CD14-positive monocyte (primary cell): ENCODE results near the gene NEURL1B. TPM values are rescaled to one million over a fixed set of nuclear protein-coding genes. Genes with fewer than 3 reads are reported as not detected.
A peak's percentile ranks its signal among the peaks of the same experiment; 100 is the strongest.

Experiments
- DNase-seq, 3 donors: peaks; one replicate each; pipeline ENCODE4 v3.0.0-alpha.2; 2011 to 2022
- H2AFZ ChIP-seq: 2 replicates; pipeline ENCODE4 v1.6.0; 2012; ENCODE audit warnings: mild to moderate bottlenecking, low read depth, low read length, inconsistent platforms; ENCODE audit not compliant: insufficient read depth, poor library complexity, severe bottlenecking
- H3K27ac ChIP-seq, 2 donors: 1 replicate in 1 of 2; 2 replicates in 1 of 2; pipeline ENCODE4 v1.5.1; 2012 to 2013; ENCODE audit warnings: low read length in 2 of 2, control low read depth in 1 of 2, inconsistent platforms in 1 of 2, low read depth in 1 of 2, mild to moderate bottlenecking in 1 of 2
- H3K27me3 ChIP-seq, 2 donors: one replicate each; pipeline versions ENCODE4 v1.6.0 to v1.6.1; 2011 to 2013; ENCODE audit warnings: low read length in 2 of 2; ENCODE audit not compliant: control insufficient read depth in 2 of 2, insufficient read depth in 2 of 2
- H3K36me3 ChIP-seq, 2 donors: replicated peaks in 1 of 2; 1 replicate in 1 of 2; 2 replicates in 1 of 2; pipeline versions ENCODE4 v1.5.1 to v1.6.1; 2012 to 2013; ENCODE audit warnings: low read length in 2 of 2, control low read depth in 1 of 2, inconsistent platforms in 1 of 2, mild to moderate bottlenecking in 1 of 2; ENCODE audit not compliant: insufficient read depth in 2 of 2, control insufficient read depth in 1 of 2
- H3K4me1 ChIP-seq, 2 donors: 1 replicate in 1 of 2; 2 replicates in 1 of 2; pipeline versions ENCODE4 v1.5.1 to v1.6.1; 2012 to 2013; ENCODE audit warnings: low read length in 2 of 2, control low read depth in 1 of 2, inconsistent platforms in 1 of 2, mild to moderate bottlenecking in 1 of 2, moderate library complexity in 1 of 2; ENCODE audit not compliant: insufficient read depth in 2 of 2, control insufficient read depth in 1 of 2
- H3K4me2 ChIP-seq: replicated peaks from 2 replicates; pipeline ENCODE3; 2012; ENCODE audit warnings: low read length, moderate library complexity, mild to moderate bottlenecking; ENCODE audit not compliant: poor library complexity, severe bottlenecking; ENCODE audit errors: extremely low read depth
- H3K4me3 ChIP-seq, 3 experiments: fragments of 200-600 bp in 1 of 3; sonication (generic) in 1 of 3; replicated peaks in 1 of 3; 1 replicate in 2 of 3; 2 replicates in 1 of 3; pipeline ENCODE4 v1.5.1; 2011 to 2013; ENCODE audit warnings: low read length in 3 of 3, mild to moderate bottlenecking in 3 of 3, control low read depth in 2 of 3, low read depth in 2 of 3, inconsistent platforms in 1 of 3, moderate library complexity in 1 of 3
- H3K79me2 ChIP-seq: 2 replicates; pipeline ENCODE4 v1.6.0; 2012; ENCODE audit warnings: mild to moderate bottlenecking, control low read depth, inconsistent platforms, low read length, moderate library complexity; ENCODE audit not compliant: insufficient read depth
- H3K9ac ChIP-seq: 2 replicates; pipeline ENCODE4 v1.6.0; 2017; ENCODE audit warnings: low read length, mild to moderate bottlenecking; ENCODE audit not compliant: insufficient read depth, poor library complexity, severe bottlenecking
- H3K9me3 ChIP-seq, 2 donors: replicated peaks in 1 of 2; 1 replicate in 1 of 2; 2 replicates in 1 of 2; pipeline versions ENCODE4 v1.5.1 to v1.6.1; 2012 to 2013; ENCODE audit warnings: low read length in 2 of 2, control low read depth in 1 of 2; ENCODE audit not compliant: control insufficient read depth in 1 of 2, insufficient read depth in 1 of 2
- H4K20me1 ChIP-seq: 2 replicates; pipeline ENCODE4 v1.6.0; 2012; ENCODE audit warnings: mild to moderate bottlenecking, low read length, control low read depth, moderate library complexity; ENCODE audit not compliant: insufficient read depth
- H3K27ac Mint-ChIP-seq, 7 donors: one replicate each; pipeline ENCODE4 v1.8.0; 2020; ENCODE audit warnings: mild to moderate bottlenecking in 7 of 7, mixed read lengths in 7 of 7, moderate library complexity in 6 of 7, inconsistent platforms in 2 of 7
- H3K27me3 Mint-ChIP-seq, 3 donors: one replicate each; pipeline ENCODE4 v1.8.0; 2021 to 2022; ENCODE audit warnings: low read depth in 3 of 3, mild to moderate bottlenecking in 3 of 3, mixed read lengths in 3 of 3, moderate library complexity in 3 of 3, inconsistent platforms in 1 of 3
- H3K36me3 Mint-ChIP-seq, 2 donors: one replicate each; pipeline ENCODE4 v1.8.0; 2020; ENCODE audit warnings: mixed read lengths in 2 of 2, inconsistent platforms in 1 of 2, mild to moderate bottlenecking in 1 of 2
- H3K4me1 Mint-ChIP-seq: one replicate; pipeline ENCODE4 v1.8.0; 2020; ENCODE audit warnings: mild to moderate bottlenecking, mixed read lengths
- H3K4me3 Mint-ChIP-seq, 2 donors: one replicate each; pipeline ENCODE4 v1.8.0; 2020; ENCODE audit warnings: mild to moderate bottlenecking in 2 of 2, mixed read lengths in 2 of 2, moderate library complexity in 1 of 2
- H3K9me3 Mint-ChIP-seq, 7 donors: one replicate each; pipeline ENCODE4 v1.8.0; 2020 to 2022; ENCODE audit warnings: mixed read lengths in 7 of 7, mild to moderate bottlenecking in 6 of 7, moderate library complexity in 6 of 7, inconsistent platforms in 2 of 7
- CTCF ChIP-seq: fragments of 200-600 bp; IDR thresholded peaks from one replicate; pipeline ENCODE4 v1.8.0; 2022; ENCODE audit warnings: antibody characterized with exemption, mild to moderate bottlenecking
- WGBS: methylation state at CpG from one replicate; pipeline ENCODE4 v1.1.5; 2013; ENCODE audit warnings: missing lambda C conversion rate; ENCODE audit not compliant: insufficient coverage; 5-methylcytosine and 5-hydroxymethylcytosine counted together
- intact Hi-C, 2 donors: fragments of 100-400 bp; cut with micrococcal nuclease; formaldehyde crosslinking; loops; one replicate each; pipeline versions ENCODE4 v1.15.0 to v1.15.1; 2023
- polyA plus RNA-seq, 3 donors: library from polyadenylated mRNA; depleted of rRNA in 1 of 3; unstranded in 2 of 3; stranded (reverse) in 1 of 3; fragments of 300-500 nt in 2 of 3; fragments of >200 nt in 1 of 3; fragmentation: Illumina TruSeq in 2 of 3; gene quantifications; 1 replicate in 2 of 3; 2 replicates in 1 of 3; pipeline ENCODE4 v1.2.3, GENCODE V29; 2012 to 2021

Gene NEURL1B
- polyA plus RNA-seq, 3 donors, result 0.01 TPM; not detected in 2

DNA sequence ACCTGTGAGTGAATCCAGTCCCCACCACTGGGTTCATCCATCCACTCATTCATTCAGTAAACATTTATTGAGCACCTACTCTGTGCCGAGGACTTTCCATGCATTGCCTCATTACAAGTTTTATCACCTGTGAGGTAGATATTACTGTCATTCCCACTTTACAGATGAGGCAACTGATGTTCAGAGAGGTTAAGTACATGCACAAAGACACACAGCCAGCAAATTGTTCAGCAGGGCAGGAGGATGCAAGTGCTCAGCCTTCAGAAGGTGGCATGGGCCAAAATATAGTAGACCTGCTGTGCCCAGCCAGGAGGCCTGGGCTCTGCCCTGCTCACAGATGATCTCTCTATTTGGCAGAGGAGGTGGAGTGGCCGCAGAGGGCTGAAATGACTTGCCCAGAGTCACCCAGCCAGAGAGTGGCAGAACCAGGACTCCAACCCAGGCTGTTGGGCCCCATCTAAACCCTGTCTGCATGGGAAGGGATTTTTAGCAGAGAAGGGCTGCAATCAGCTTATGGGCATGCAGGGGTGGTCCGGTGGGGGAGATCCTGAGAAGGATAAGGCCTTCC, 7.6 kb upstream of the NEURL1B start:
- no peak overlapping the region for H3K27ac Mint-ChIP-seq
- no peaks in the 10 kb centered on the region for H4K20me1 ChIP-seq
- no peaks in the 10 kb centered on the region for H3K4me1 ChIP-seq
- H3K36me3 Mint-ChIP-seq, result no peaks in the 10 kb centered on the region
- no peak overlapping the region for H2AFZ ChIP-seq
- H3K4me2 ChIP-seq, result no peak overlapping the region
- intact Hi-C loops, result no loop called here
- no peak overlapping the region for H3K4me3 ChIP-seq
- H3K9ac ChIP-seq, result no peak overlapping the region
- DNase-seq, result no peak
- H3K27me3 ChIP-seq, result no peaks in the 10 kb centered on the region
- H3K9me3 Mint-ChIP-seq, result no peaks in the 10 kb centered on the region
- H3K27ac ChIP-seq, result no peak overlapping the region
- no peak overlapping the region for H3K4me3 Mint-ChIP-seq
- no peaks in the 10 kb centered on the region for H3K36me3 ChIP-seq
- H3K9me3 ChIP-seq, result no peaks in the 10 kb centered on the region
- no peak for TF ChIP-seq CTCF
- 100% methylated on average over 1 of the region's 3 CpGs for WGBS
- no peaks in the 10 kb centered on the region for H3K79me2 ChIP-seq
- H3K4me1 Mint-ChIP-seq, result peaks cover 10% of the 10 kb centered on the region
- H3K27me3 Mint-ChIP-seq, result peaks cover 3 to 9% (median 6%) of the 10 kb centered on the region in 3 donors

DNA sequence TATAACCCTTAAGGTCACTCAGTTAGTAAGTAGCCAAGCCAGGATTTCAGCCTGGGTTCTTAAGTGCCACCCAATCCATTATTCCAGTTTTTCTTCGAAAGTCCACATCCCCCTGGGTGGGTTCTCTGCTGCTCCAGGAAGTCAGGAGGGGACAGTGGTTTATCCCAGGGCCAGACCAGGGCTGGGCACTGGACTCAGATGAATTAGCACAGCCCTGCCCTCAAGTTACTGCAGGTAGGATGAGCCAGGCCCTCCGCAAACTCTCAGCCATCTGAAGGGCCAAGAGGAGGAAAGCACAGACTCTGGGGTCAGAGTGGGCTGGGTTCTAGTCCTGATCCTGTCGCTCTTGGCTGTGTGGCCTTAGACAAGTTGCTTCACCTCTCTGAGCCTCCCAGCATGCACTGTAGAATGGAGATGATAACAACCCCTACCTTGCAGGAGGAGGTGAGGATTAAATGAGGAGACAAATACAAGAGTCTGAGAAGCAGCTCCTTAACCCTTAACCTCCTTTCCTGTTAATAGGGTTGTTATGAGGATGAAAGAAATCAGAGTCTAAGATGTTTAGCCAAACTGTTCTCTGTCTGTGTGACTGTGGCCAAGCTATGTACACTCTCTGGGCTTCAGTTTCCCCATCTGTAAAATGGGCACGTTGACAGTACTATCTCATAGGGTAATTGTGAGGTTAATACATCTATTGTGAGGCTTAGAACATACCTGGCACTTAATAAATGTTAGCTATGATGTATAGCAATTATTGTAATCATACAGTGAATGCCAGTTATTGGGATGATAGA, 6.8 kb upstream of the NEURL1B start:
- H3K4me2 ChIP-seq, result no peak overlapping the region
- peak overlapping the region in 1 of 7 donors; percentile 77 for H3K27ac Mint-ChIP-seq

More for the DNA sequence above, 6.8 kb upstream of the NEURL1B start:
- Histone ChIP-seq H3K79me2 (no peaks in the 10 kb centered on the region), H3K27me3 (no peaks in the 10 kb centered on the region), H3K4me3 (no peak overlapping the region), H2AFZ (no peak overlapping the region), H3K9me3 (no peaks in the 10 kb centered on the region), H3K4me1 (no peaks in the 10 kb centered on the region), H3K27ac (no peak overlapping the region), H3K36me3 (no peaks in the 10 kb centered on the region), H4K20me1 (no peaks in the 10 kb centered on the region), H3K9ac (no peak overlapping the region)
- Mint-ChIP-seq H3K4me1 (peaks cover 10% of the 10 kb centered on the region), H3K27me3 (peaks cover 6 to 11% (median 7%) of the 10 kb centered on the region in 3 donors), H3K36me3 (no peaks in the 10 kb centered on the region), H3K4me3 (no peak overlapping the region), H3K9me3 (no peaks in the 10 kb centered on the region)
- intact Hi-C loops, result no loop called here
- TF ChIP-seq CTCF, result no peak
- no peak for DNase-seq
- 100% methylated on average over 1 of the region's 4 CpGs for WGBS
